HTR-8/SVneo (cell line): Measurements from ENCODE around the gene GDF7.

Source experiments
- DNase-seq: peaks from one replicate; pipeline ENCODE4 v3.0.0; 2011; ENCODE audit warnings: low spot score, mixed read lengths; ENCODE audit not compliant: insufficient read length
- FAIRE-seq: peaks from 2 replicates; lab custom pipeline; 2011; peaks lifted over from hg19 to GRCh38; lab: Jason Lieb, UNC

Gene GDF7

DNA sequence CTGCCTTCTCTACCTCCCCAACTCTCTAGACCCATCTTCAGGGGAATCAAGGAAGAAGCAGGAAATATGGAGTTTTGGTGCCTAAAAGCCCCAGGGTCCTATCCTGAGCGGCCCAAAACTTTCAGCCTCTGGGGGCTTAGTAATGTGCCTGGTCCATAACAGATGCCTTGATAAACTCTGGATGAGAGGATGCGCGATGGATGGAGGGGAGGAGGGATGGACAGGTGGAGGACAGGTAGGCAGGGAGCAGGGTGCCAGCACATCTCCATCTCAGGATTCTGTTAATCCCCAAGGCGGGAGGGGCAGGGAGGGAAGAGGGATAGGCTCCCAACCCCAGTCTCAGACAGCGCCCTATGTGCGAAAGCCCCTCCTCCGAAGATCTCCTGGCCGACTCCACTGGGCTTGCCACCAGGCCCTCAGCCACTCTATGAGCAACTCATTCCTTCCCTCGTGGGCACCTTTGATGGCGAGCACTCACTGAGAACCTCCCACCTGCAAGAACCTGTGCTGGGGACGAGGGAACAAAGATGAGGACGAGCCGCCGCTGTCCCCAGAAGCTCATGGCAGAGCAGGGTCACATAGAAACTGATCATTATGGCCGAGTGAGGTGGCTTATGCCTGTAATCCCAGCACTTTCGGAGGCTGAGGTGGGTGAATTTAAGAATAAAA is 39.1 kb upstream of the GDF7 start:
- no peak for DNase-seq
- no peak for FAIRE-seq

DNA sequence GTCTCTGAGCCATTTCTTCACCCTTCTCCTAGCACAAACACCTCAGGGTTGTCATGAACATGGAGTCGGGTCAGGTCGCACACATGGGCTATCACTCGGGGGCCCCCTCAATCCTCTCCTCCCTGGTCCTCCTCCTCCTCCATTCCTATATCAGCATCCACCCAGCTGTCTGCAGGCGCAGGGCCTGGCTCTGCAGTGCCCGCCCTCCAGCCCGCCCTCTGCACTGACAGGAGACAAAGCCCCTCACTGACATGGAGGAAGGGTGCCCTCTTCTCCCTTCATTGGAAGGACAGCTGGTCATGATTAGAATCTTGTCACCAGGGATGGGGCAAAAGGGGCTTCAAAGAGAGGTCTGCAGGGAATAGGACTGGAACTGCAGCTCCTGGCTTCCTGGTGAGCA is 37.8 kb upstream of the GDF7 start:
- no peak for FAIRE-seq
- DNase-seq, result no peak

DNA sequence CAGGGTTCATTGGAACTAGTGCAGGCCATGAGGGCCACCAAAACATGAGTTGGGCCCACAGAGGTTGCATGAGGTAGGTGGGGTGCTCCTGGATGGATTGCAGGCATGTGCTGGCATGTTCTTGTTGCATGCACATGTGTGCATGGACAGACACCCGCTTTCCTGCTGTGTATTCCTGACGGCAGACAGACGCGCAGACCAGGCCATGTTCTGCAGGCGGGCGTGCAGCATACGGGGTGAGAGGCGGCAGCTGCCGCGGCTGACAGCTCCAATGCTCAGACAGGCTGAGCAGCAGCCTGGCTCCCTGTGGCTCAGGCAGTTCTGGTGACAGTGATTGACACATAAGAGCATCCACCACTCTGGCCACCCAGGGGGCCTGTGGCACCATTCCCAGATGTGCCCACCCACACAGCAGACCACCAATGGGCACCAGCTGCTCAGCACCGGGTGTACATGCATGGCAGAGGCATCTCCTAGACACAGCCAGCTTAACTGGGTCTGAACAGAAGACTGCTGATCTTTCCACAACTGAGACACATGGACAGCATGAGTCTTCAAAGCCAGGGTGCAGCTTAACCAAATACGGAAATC is 37.3 kb upstream of the GDF7 start:
- FAIRE-seq, result peak; percentile 72
- no peak for DNase-seq

DNA sequence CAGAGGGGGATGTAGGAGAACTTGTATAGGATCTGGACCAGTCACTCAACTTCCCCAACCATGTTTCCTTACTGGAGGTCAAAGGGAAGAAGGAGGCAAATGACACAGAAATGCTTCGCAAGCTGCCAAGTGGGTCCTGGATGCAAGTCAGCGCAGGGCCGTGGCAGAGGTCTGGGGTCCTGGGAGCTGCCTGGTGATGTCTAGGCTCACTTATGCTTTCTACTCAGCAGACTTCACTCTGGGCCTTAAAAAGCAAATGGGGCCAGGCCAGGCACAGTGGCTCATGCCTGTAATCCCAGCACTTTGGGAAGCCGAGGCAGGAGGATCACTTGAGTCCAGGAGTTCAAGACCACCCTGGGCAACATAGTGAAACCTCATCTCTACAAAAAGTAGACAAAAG is 36.0 kb upstream of the GDF7 start:
- no peak for DNase-seq
- FAIRE-seq, result peak; percentile 38

DNA sequence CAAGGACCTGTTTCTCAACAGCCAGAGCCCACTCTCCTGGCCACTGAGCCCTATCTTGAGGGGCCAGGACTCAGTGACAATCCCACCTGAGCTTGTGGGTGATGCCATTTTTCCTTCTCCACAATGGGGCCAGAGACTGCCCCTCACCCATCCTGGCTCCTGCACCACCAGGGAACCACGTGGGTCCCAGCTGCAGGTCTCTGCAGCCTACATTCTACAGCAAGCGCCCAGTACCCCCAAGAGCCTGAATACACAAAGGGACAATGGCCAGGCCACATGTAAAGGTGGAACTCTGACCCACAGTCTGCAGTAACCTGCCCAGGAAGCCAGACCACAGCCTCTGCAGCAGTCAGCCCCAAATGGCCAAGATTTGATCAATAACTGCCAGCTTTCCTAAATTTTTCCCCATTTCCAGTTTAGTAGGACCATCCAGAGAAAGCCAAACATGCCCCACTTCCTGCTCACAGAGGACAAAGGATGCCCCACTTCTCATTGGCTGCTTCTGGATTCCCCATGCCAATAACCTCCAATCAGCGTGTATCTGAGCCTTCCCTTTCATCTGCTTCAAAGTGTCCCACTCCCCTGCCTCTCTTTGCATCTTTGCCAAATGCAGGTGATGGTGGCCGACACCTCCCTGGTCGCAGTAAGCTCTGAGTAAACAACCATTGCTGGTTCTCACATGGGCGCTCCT is 35.2 kb upstream of the GDF7 start:
- peak; percentile 71 for FAIRE-seq
- DNase-seq, result no peak

DNA sequence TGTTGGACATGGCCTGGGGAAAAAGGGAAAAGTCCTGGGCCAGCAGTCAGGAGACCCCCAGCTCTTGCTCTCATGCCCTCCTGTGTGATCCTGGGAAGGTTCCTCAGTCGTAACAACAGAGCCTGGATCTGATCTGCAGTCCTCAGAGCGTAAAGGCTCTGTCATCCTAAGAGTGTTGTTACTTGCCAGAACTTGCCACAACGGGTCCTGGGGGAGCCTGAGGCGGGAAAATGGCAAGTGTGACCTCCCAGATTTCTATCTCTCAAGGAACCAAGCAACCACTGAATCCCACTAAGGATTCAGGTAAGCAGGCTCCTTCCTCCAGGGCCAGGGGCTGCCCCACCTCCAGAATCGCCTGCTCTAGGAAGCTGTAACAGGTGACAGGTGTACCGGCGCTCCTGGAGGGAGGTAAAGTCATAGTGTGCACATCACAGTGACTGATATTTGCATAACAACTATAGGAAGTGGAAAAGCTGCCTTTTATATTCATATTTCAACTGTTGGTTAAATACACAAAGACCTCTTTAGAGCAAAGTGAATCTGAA is 34.4 kb upstream of the GDF7 start:
- FAIRE-seq (no peak), DNase-seq (no peak)

DNA sequence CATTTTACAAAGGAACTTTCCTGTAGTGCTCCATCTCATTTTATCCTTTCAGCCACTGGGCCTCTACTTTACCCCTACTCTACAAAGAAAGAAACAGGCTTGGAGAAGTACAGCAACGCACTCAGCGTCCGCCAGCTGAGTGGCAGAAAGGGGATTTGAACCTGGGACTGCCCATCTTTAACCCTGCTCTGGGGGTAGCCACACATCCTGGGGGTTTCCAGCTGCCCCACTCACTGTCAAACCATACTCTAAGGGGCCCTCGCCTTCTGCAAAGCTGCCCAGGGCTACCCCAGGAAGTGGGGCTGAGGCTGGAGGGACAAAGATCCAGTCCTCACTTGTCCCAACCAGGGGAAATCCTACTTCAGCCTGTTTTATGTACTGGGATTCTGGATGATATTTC is 33.9 kb upstream of the GDF7 start:
- FAIRE-seq, result no peak

DNA sequence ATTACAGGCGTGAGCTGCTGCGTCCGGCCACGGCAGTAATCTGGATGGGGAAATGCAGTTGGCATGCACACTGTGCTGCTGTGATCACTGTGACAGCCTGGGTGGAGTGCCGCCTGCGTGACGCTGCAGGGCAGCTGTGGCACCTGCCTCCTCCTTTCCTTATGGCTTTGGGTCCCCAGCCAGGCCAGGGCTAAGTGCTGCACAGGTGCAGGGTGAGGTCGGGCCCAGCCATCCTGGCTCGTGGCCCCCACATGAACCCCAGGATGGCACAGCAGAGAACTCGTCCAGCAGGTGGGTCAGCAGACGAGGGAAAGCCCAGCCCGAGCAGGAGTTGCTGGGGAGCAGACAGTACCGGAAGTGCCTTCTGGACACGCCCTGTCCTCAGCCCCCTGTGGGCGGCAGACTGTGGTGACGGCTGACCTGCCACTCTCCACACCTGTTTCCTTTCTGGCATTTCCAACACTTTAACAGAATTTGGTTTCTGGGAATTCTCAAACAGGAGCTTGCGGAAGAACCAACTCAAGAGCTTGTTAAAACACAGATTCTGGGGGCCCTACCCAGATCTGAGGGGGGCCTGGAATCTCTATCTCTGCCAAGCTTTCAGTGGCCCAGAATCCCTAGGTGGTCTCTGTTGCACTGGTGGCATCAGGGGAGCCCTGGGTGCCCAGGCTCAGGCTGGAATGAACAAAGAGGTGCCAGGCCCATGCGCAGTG is 33.0 kb upstream of the GDF7 start:
- FAIRE-seq (peak; percentile 92), DNase-seq (no peak)

More for the DNA sequence above, 33.9 kb upstream of the GDF7 start:
- no peak for DNase-seq

DNA sequence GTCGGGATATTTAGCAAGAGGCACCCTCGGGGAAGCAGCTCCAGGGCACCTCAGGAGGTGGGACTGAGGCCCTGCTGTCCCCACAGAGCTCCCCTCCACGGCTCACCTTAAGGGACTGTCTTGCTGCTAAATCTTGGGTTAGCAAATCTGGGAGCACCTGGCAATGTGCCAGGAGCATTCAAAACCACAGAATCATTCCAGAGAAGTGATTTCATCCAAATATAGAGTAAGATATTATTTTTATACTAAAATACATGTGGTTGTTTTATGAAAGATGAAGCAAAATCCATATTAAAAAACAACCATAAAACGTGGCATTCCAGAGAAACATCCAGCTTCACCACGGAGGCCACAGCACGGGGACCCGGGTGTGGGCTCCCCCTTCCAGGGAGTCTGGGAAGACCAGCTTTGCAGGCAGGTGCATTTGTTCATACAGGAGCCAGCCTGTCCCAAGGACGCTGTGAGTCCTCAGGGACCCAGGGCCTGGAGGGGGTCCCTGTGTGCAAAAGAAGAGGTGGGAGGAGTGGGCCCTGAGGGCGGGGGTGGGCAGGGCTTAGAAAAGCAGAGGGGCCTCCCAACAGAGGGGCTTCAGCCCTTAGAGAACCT is 32.3 kb upstream of the GDF7 start:
- FAIRE-seq, result no peak
- peak; percentile 57 for DNase-seq

DNA sequence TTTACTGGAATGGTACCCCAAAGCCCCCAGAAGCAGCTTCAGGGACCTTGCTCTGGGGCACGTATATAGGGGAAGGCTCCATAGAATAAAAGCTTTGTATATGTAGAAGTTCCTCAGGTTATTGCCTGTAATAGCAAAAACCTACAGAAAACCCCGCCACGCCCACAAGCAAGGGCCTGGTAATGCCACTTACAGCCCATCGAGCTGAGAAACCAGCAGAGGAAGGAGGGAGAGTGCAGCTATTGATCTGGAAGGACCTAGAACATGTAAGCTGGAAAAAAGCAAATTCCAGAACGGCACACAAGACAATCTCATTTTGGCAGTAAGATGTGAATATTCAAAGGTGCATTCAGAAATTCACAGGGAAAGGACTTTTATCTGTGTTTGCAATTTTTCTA is 31.8 kb upstream of the GDF7 start:
- DNase-seq (no peak), FAIRE-seq (no peak)

DNA sequence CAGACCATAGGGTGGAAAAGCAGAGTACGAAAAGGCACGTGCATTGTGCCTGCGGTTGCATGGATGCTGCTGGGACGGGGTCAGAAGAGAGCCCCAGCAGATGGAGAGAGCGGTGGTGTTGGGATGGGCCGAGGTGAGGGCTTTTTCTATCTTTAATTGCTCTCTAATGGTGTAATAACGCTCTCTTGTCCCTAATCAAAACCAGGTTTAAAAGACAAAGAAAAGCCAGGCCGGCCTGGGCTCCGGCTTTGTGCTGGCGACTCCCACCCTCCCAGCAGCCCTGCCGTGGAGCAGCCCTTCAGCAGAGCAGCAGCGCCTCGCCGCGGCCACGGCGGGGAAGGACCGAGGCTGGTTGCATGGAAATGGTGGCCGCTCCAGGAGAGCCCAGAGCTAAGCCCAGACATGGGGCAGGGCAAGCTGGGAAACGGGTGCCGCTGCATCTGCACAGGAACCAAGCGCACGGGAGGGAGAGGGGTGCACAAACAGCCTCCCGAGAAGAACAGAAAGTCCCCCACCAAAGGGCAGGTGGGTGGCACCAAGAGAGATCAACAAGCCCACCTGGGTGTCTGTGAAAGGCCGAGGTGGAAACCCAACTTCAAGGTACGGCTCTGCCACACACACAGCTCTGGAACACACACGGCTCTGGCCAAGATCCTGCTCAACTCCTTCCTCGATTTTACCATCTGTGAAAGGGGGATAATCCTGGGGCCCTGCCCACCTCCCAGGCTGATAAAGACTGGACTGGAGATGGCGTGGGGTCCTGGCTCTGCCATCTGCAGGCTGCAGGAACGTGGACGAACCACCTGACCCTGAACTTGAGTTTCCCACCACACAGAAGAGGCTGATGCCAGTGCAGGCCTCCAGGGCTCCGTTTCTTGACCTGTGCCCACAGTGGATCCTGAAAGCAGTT is 31.0 kb upstream of the GDF7 start:
- FAIRE-seq, result peak; percentile 99
- DNase-seq, result peak; percentile 94

DNA sequence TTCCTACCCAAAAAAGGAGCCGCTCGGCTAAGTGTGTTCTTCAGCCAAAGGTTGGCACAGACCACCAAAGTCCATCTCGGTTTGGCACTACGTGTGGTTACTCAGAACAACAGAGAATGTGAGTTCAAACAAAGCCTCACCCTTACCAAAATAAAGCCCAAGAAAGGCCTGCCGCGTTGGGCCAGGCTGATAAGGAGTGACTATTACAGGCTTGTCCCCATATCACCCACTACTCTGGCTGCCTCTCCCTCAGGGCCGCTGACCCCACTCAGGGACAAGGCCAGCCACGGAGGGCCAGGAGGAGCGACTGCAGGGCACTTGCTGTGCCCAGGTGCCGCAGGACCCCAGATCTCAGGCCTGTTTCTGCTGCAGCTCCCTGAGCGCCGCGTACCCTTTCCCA is 29.8 kb upstream of the GDF7 start:
- DNase-seq (no peak), FAIRE-seq (no peak)

DNA sequence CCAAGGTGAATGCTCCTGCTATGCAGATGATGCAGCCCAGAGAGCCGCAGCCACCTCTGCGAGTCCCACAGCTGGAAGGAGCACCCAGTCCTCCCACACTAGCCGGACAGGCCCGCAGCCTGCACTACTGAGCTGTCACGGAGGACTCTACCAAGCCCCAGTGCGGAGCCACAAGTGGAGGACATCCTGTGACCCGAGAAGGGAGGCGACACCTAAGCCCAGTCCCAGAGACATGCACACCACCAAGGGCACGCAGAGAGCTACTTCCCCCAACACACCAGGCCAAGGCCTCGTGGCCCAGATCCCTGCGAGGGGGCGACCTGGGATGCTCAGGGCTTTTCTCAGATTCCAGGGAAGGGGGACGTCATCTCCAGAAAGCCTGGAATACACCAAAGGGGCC is 28.9 kb upstream of the GDF7 start:
- FAIRE-seq (peak; percentile 49), DNase-seq (no peak)

DNA sequence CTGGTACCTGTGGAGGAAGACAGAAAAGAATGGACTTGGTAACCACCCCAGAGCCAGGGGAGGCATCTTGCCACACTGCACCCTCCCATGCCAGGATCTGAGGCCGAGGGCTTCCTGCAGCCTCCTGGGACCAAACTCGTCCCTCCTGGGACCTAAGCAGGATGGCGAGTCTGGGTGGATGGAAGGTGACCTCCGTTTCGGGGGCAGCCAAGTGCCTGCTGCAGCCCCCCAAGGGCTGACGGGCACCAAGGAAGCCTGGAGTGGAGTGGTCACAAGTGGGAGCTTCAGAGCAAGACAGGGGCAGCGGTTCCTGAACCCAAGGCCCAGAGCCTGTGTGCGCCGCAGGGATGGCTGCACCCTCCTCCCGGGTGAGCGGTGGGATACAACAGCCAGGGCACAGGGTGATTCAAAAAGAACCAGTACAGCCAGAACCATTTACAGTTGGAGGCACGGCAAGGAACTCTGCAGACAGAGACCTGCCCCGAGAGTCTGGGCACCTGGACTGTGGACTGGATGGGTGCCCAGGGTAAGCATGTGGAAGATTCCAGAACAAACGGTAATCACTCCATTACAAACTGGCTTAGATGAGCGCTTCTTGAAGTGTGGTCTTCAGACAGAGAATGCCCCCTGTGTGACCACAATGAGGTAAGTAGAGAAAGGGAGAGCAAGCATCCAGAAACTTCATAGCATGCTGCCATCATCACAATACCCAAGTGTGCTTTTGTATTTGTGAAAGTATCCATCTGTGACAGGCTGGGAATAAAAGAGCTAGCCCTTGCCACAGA is 28.1 kb upstream of the GDF7 start:
- FAIRE-seq (no peak), DNase-seq (no peak)

DNA sequence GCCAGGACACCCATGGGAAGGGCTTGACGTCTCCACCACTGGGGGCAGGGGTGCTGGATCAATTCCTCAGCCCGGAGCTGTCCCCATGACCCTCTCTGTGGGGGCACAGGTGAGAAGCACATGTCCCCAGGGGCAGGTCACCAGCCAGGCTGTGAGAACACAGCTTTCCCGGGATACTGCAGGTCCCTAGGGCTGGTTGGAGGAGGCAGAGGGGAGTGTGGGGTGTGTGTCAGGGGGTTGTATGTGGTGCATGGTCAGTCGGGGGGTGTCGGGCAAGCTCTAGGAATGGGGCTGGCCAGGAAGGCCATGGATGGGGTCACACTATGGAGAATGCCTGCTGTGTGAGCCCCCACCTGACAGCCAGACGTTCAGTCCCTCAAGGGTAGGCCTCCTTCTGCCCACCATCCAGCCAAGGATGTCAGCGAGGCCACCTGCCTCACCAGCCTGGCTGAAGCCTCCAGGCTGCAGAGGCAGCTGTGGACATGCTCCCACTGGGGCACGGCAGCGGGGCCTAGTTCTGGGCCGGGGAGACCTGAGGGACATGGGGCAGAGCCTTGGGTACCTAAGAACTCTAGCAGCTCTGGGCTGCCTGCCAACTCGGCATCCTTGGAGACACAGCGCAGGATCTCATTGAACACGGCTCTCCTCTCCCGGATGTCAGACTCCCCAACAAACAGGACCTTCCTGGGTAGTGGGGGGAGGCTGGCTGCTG is 26.4 kb upstream of the GDF7 start:
- DNase-seq, result no peak
- FAIRE-seq, result no peak

DNA sequence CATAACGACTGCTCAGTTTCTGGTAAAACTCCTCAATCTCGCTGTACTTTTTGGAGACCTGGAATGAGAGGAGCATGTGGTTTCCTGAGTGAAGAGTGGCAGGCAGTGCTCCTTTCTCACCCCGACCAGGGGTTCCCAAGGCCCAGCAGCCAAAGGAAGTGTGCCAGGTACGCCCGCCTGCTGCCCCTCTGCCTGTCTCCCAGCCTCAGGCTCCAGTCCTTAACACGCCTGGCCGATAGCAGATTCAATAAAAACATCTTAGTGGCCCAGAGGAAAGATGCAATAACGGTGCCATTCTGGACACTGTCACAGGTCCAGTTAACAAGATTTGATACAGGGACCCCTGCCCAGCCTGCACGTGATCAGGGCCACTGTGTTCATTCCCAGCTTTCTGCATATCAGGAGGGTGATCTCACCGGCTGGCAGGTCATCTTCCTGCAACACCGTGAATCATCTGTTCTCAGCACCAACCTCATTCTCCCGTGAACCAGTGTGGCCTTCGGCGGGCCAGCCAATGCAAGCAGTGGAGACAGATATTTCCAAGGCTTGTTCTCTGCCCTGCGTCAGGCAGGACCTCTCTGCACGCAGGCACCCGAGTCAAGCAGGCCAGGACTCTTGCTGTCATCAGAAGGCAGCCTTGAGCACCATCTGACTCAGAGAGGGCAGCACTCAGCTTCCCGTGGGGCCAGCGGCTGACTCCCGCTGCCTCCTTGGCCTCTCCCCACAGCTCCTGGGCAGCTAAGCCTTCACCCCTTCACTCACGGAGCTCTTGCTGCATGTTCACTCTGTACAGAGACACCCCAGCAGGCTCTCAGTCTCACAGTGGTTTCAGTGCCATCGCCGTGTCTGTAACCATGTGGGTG is 25.6 kb upstream of the GDF7 start:
- DNase-seq, result no peak
- peak; percentile 26 for FAIRE-seq
